Effector CD4-positive, alpha-beta T cell (primary cell): Measurements from ENCODE around the gene TRA2A.
A peak's percentile ranks its signal among the peaks of the same experiment; 100 is the strongest.

Experiments used
- DNase-seq: peaks from one replicate; pipeline ENCODE4 v3.0.0-alpha.2; 2020

Gene TRA2A

GRCh38 chr7:23469150-23469960, 62.4 kb downstream of the TRA2A start:
- DNase-seq, result peak; percentile 18

DNA sequence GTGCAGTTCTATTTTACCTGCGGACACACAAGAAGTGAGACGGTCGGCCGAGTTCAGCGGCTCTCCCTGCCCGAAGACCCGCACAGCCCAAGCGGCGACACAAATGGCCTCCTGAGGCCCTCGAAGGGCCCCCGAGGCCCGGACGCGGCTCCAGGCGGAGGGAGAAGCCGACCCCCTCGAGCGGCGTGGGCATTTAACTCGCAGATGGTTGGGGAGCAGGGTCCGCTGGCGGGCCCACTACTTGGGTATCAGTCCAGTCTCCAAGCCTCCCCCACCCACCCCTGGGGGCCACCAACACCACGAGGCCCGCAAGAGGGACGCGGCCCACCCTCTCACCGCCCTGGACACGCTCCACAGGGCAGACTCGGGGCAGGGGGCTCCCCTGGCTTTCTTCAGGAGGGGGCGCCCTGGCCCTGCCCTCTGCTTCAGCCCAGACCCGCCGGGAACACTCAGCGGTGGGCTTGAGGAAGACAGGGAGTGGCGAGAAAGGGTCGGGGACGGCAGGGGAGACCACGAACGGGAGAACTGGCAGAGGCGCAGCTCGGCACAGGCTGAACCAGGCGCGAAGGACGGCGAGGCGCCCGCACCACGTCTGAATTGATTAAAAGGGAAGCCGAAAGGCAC, 63.1 kb downstream of the TRA2A start:
- no peak for DNase-seq

DNA sequence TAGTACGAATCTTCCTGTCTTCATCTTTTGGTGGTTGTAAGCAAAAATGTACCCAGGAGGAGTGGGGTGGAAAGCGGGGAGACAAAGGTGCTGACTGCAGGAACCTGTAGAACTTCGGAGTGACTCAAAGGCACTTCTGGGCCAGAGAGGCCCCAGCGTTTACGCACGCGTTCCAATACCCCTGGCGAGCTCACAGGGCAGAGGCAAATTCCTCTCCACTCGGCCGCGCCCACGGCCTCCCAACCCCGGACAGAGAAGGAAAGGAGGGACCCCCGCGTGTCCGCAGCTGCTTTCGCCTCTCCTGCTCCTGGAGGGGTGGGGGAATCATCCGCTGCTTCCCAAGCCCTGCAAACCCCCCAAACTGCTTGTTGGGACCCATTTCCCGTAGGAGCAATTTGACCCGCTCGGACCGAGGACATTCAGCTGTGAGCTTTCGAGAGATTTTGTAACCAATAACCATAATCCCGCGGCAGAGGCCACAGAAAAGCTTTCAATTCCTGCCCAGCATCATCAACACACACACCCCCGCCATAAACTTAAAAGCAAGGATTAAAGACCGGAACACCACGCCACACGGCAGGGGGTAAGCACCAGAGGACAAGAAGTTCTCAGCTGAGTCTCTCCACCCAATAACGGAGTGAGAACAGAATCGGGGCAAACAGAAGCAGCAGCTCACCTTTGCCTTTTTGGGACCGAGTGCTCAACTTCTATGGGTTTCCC, 63.8 kb downstream of the TRA2A start:
- DNase-seq, result no peak

GRCh38 chr7:23467291-23467805, 64.4 kb downstream of the TRA2A start:
- DNase-seq, result no peak

GRCh38 chr7:23462846-23463245, 68.9 kb downstream of the TRA2A start:
- DNase-seq, result no peak

DNA sequence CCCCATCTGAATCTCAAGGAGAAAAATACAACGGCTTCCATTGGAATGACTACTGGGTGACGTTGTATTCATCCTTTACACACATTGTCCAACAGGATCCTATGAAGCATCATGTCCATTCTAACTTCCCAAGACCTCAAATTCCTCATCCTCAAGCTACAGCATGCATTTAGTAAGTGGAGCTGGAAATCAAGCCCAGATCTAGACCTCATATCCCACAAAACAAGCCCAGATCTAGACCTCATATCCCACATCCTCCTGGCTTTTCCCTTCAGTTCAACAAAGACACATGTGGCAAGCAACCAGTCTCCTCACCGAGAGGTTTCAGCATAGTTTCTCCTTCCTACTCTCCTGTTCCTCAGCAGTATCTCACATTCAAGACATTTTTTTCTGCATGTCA, 73.7 kb downstream of the TRA2A start:
- DNase-seq, result no peak

GRCh38 chr7:23456093-23456492, 75.7 kb downstream of the TRA2A start:
- no peak for DNase-seq

- no peak for DNase-seq
Measured at GRCh38 chr7:23454881-23455526, 76.8 kb downstream of the TRA2A start.
